AG04449 (cell line): Measurements from ENCODE around the gene TXNRD3.
A peak's percentile ranks its signal among the peaks of the same experiment; 100 is the strongest.

Experiments
- CTCF ChIA-PET: fragments of 350-600 bp; formaldehyde crosslinking; extraction: SDS; loops from one replicate; lab custom pipeline; 2021; ENCODE audit warnings: antibody characterized with exemption; lab: Yijun Ruan, JAX
- POLR2A ChIA-PET: fragments of 400-600, 350-600 bp; formaldehyde crosslinking; extraction: SDS; loops from one replicate; lab custom pipeline; 2020; ENCODE audit warnings: antibody characterized with exemption, inconsistent platforms; lab: Yijun Ruan, JAX
- DNase-seq: peaks from one replicate; pipeline ENCODE4 v3.0.0-alpha.2; 2010; ENCODE audit warnings: low read depth, low spot score
- H3K4me3 ChIP-seq: 2 replicates; pipeline ENCODE4 v1.5.1; 2011; ENCODE audit warnings: low read depth, mild to moderate bottlenecking, control low read depth, low read length
- TF ChIP-seq, protein P1 (sequence below): IDR thresholded peaks from one replicate; pipeline ENCODE4 v1.5.1; 2011; ENCODE audit warnings: mild to moderate bottlenecking, moderate library complexity, low read length, control low read depth, inconsistent platforms; ENCODE audit not compliant: insufficient read depth; ENCODE audit errors: missing control alignments

TXNRD3 gene

DNA sequence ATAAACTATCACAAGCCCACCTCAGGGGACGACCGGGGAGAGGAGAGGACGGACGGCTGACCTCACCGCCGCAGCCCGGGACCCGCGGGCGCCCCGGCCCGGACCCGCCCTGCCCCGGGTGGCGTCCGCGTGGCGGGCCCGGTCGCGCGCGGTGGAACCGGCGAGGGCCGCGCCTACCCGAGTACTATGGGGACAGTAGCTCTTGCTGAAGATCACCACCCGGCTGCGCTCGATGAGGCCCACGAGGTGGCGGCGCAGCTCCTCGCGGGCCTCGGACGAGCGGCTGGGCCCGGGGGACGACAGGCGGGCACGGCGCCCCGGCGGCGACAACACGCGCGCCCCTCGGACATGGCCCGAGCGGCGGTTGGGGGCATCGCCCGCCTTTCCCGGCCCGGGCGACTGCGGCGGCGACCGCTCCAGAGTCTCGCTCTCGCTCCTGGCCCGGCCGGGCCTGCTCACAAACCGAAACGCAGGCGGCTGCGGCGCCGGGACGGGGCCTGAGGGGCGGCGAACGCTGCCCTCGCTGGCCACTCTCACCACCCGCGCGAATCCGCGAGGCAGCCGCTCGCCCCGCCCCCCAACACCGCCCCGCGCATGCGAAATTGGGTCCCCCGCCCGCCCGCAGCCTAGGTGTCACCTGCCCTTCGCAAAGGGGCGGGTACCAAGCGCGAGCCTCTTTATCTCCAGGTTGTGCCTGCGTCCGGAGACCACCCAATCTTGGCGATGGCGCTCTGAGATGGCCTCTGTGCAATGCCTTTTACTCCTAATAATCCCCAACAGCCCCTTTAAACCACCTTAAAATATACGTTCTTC is at the start of gene TXNRD3:
Gene TXNRD3, minus strand, starts transcription at position 554 of the 813 bp plus-strand sequence.
- ChIA-PET CTCF (interaction anchor here (0.9 to 3.7 kb wide), 7 partner anchors 25 to 889 kb away, joined by 3 to 14 read pairs (median 3); no protein-coding TSS in a partner anchor), POLR2A (interaction anchor here (0.7 kb wide), 1 partner anchor 34 kb away, joined by 4 read pairs; no protein-coding TSS in a partner anchor)
- peak within 1 kb of the TSS; percentile 68 for H3K4me3 ChIP-seq
- no peak for DNase-seq
- TF ChIP-seq, protein P1, sequence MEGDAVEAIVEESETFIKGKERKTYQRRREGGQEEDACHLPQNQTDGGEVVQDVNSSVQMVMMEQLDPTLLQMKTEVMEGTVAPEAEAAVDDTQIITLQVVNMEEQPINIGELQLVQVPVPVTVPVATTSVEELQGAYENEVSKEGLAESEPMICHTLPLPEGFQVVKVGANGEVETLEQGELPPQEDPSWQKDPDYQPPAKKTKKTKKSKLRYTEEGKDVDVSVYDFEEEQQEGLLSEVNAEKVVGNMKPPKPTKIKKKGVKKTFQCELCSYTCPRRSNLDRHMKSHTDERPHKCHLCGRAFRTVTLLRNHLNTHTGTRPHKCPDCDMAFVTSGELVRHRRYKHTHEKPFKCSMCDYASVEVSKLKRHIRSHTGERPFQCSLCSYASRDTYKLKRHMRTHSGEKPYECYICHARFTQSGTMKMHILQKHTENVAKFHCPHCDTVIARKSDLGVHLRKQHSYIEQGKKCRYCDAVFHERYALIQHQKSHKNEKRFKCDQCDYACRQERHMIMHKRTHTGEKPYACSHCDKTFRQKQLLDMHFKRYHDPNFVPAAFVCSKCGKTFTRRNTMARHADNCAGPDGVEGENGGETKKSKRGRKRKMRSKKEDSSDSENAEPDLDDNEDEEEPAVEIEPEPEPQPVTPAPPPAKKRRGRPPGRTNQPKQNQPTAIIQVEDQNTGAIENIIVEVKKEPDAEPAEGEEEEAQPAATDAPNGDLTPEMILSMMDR = no peak

DNA sequence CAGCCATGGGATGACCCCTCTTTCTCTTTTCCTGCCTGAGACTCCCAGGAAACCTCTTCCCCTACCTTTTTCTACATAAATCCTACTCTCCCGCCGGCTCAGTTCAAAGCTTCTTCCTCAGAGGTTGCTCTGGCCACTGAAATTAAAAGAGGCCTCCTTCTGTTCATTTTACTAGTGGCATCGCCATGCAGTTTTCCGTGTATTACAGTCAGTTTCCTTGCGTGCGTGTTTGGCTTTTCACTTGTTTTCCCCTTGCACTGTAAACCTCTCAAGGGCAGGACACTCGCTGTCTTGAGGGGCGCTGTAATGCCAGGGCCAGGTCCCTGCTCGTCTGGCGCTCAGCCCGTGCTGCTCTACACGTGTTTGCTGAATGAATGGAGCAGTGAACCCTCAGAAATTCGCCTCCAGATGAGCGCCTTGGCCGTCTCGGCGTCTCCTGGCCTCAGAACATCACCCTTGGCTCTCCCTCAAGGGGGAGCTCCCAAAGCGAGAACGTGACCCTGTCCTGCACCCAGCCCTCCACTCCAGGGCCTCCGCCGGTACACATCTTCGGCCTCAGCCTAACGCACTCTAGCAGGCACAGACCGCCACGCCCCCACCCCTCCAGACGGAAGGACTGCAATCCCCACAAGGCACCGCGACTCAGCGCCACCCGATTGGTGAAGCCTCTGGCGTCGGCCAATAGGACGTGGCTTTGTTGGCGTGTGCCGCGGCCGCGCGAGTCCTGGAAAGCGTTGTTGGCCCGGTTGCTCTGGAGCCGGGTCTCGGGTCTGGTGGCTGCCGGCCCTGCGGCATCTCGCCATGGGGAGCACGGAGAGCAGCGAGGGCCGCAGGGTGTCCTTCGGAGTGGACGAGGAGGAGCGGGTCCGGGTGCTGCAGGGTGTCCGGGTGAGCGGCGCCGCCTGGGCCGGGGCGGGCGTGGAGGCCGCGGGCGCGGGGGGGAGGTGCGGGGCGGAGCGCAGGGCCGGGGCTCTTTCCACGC is 48.9 kb upstream of the TXNRD3 start, which contains the start of gene CHCHD6:
Gene CHCHD6, plus strand, starts transcription at position 729 of the 982 bp plus-strand sequence. Its CDS starts 73 bp downstream, at position 802.
- ChIA-PET CTCF (interaction anchor here (1.0 to 3.9 kb wide), 6 partner anchors 9 to 841 kb away, joined by 3 to 19 read pairs (median 4); partner anchors contain the start of gene PLXNA1), POLR2A (no interaction called here)
- peak; percentile 71 for DNase-seq
- TF ChIP-seq, protein P1 = peak; percentile 26
- H3K4me3 ChIP-seq = peak within 1 kb of the TSS; percentile 66

DNA sequence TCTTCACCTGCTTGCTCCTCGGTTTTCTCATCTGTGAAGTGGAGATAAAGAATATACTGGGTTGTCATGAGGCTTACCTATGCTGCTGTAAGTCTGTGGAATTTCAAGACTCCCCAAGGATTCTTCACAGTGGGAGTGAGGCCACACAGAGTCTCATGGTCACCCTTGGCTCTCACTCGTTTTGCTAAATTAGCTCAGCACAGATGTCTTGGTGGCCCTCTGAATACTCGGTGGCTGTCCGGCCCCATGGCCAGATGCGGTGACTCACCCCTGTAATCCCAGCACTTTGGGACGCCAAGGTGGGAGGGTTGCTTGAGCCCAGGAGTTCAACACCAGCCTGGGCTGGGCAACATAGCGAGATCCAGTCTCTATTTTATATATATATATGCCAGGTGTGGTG is 44.1 kb upstream of the TXNRD3 start:
- TF ChIP-seq, protein P1 = no peak
- CTCF ChIA-PET = interaction anchor here (0.6 kb wide), 1 partner anchor 45 kb away, joined by 3 read pairs; no protein-coding TSS in a partner anchor
- no peak overlapping the region for H3K4me3 ChIP-seq
- no peak for DNase-seq
- POLR2A ChIA-PET = no interaction called here

DNA sequence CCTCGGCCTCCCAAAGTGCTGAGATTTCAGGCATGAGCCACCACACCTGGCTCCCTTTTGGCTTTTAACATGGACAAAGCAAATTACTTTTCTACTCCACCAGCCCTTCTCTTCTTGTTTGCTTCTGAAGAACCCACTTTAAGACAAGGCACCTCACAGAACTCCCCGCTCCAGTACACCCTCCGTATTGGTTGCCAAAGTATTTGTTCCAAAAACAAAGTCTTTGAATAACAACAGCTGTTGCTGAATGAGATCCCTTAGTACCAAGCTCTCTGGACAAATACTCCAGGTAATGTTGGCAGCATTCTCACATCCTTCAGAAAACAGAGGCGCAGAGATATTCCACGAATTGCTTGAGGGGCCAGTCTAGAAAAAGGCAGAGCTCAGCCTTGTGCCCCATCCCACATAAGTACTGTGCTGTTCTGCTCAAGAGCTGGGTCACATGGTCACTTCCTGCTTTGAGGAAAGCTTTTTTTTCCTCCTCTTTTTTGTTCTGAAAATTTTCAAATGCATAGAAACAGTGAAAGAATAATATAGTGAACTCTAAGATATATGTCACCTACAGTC is 41.9 kb upstream of the TXNRD3 start:
- H3K4me3 ChIP-seq = no peak overlapping the region
- DNase-seq = no peak
- TF ChIP-seq, protein P1 = no peak
- ChIA-PET CTCF (interaction anchor here (1.3 kb wide), 1 partner anchor 17 kb away, joined by 5 read pairs; no protein-coding TSS in a partner anchor), POLR2A (no interaction called here)

DNA sequence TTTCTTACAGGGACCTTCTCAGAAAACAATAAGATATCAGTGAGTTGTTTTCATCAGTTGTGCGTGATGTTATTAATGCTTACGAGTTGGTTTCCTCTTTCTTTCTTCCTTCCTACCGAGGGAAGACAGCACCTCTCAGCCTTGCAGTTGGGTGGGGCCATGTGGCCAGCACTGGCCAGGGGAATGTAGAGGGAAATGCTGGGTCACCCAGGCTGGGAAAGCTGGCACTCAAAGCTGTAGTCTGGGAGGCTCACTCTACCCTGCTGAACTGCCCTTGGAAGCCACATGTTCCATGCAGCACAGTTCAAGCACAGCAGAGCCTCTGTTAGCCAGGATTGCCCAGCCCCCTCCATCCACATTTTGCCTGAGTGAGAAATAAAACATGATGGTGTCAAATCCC is 39.0 kb upstream of the TXNRD3 start:
- no peak for DNase-seq
- CTCF ChIA-PET = interaction anchor here (0.9 to 6.3 kb wide), 3 partner anchors 10 to 288 kb away, joined by 3 to 62 read pairs (median 3); partner anchors contain the start of genes CHCHD6 and PLXNA1
- H3K4me3 ChIP-seq = no peak overlapping the region
- POLR2A ChIA-PET = no interaction called here
- TF ChIP-seq, protein P1 = no peak
